Esophagus muscularis mucosa (tissue), 3 donors: ENCODE measurements around the gene ACAN.

Source experiments
- CTCF ChIP-seq, 3 experiments: fragments of 200-600 bp in 2 of 3; fragments of 450-650 bp in 1 of 3; sonication (generic) in 2 of 3; IDR thresholded peaks; one replicate each; pipeline ENCODE4 v1.5.1; 2017 to 2019; ENCODE audit warnings: antibody characterized with exemption in 3 of 3, mild to moderate bottlenecking in 2 of 3, moderate library complexity in 1 of 3
- POLR2A ChIP-seq: fragments of 450-650 bp; IDR thresholded peaks from one replicate; pipeline ENCODE4 v1.6.1; 2017; ENCODE audit warnings: antibody characterized with exemption, moderate library complexity, mild to moderate bottlenecking, low read depth
- POLR2AphosphoS5 ChIP-seq, 2 donors: sonication (generic); formaldehyde crosslinking; IDR thresholded peaks; one replicate each; pipeline ENCODE4 v1.6.1; 2017; ENCODE audit warnings: antibody characterized with exemption in 2 of 2

- no peak for TF ChIP-seq POLR2AphosphoS5 (IDR thresholded peaks at IDR 0.05)
- no peak for TF ChIP-seq CTCF (IDR thresholded peaks at IDR 0.05)
- no peak for TF ChIP-seq POLR2A
These were observed 26.6 kb upstream of the ACAN start for GRCh38 chr15:88776646-88777045.
